NCI-H748 (cell line): ENCODE measurements around the gene PHF1.
A peak's percentile ranks its signal among the peaks of the same experiment; 100 is the strongest.
"Not testable (repeated sequence)": the region's sequence is repeated elsewhere in the genome, so short reads cannot be mapped to it uniquely, and the experiment has no call there.

Experiments used
- DNase-seq: peaks from one replicate; lab custom pipeline; 2025; ENCODE audit not compliant: unreplicated experiment; lab: John Stamatoyannopoulos, UW

Gene PHF1

GRCh38 chr6:33410711-33411631 lies at the start of gene PHF1:
TSS of gene PHF1 (plus strand) at chr6:33411014. CDS start at chr6:33412264, 1,250 bp downstream.
- no peak for DNase-seq

GRCh38 chr6:33363486-33363885 lies 47.3 kb upstream of the PHF1 start:
- DNase-seq, result not testable (repeated sequence)

GRCh38 chr6:33364475-33365205 lies 46.2 kb upstream of the PHF1 start:
- DNase-seq, result peak; percentile 28

GRCh38 chr6:33365206-33365971 lies 45.4 kb upstream of the PHF1 start:
- DNase-seq, result not testable (repeated sequence)

GRCh38 chr6:33367009-33367714 lies 43.7 kb upstream of the PHF1 start:
- no peak for DNase-seq

- DNase-seq, result not testable (repeated sequence)
These were observed 43.1 kb upstream of the PHF1 start for GRCh38 chr6:33367715-33368025.

- not testable (repeated sequence) for DNase-seq
These were observed 38.9 kb upstream of the PHF1 start for GRCh38 chr6:33371901-33372300.

GRCh38 chr6:33372526-33373123 lies 38.2 kb upstream of the PHF1 start:
- no peak for DNase-seq

- no peak for DNase-seq
These were observed 36.6 kb upstream of the PHF1 start for GRCh38 chr6:33373960-33374910.

- no peak for DNase-seq
These were observed 35.6 kb upstream of the PHF1 start for GRCh38 chr6:33375143-33375671.

- DNase-seq, result no peak
These were observed 33.6 kb upstream of the PHF1 start for GRCh38 chr6:33377171-33377570.

- not testable (repeated sequence) for DNase-seq
These were observed 31.6 kb upstream of the PHF1 start for GRCh38 chr6:33379184-33379583.

- DNase-seq, result no peak
These were observed 30.4 kb upstream of the PHF1 start for GRCh38 chr6:33380272-33380981.

- DNase-seq, result no peak
These were observed 27.2 kb upstream of the PHF1 start for GRCh38 chr6:33383427-33384185.

GRCh38 chr6:33384581-33385020 lies 26.2 kb upstream of the PHF1 start:
- no peak for DNase-seq

GRCh38 chr6:33390173-33390572 lies 20.6 kb upstream of the PHF1 start:
- DNase-seq, result no peak

GRCh38 chr6:33390767-33391277 lies 20.0 kb upstream of the PHF1 start:
- DNase-seq, result no peak
